ENCODE measurements around the gene CES1. TPM values are rescaled to one million over a fixed set of nuclear protein-coding genes. Genes with fewer than 3 reads are reported as not detected.

Gene CES1
- total RNA-seq, 1 experiment from 2014 or later: 1.5 TPM

DNA sequence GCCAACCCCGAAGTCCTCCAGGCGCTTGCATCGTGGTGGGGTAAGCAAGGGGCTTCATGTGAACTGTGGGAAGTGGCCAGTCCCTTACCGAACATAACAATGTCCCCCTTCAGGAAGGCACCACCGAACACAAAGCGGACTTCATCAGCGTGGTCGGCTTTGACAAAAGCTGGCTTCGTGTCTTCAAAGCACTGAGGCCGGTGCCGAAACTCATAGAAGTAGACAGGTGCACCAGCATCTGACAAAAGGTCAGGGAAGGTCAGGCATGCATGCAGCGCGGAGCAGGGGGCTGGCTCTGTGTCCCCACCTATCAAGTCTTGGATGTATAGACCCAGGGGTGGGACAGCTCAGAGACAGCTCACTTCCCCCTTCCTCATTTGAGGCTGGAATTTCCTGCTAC, 16.6 kb upstream of the CES1 start (continued):
- TF ChIP-seq, protein P1, sequence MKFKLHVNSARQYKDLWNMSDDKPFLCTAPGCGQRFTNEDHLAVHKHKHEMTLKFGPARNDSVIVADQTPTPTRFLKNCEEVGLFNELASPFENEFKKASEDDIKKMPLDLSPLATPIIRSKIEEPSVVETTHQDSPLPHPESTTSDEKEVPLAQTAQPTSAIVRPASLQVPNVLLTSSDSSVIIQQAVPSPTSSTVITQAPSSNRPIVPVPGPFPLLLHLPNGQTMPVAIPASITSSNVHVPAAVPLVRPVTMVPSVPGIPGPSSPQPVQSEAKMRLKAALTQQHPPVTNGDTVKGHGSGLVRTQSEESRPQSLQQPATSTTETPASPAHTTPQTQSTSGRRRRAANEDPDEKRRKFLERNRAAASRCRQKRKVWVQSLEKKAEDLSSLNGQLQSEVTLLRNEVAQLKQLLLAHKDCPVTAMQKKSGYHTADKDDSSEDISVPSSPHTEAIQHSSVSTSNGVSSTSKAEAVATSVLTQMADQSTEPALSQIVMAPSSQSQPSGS (CRISPR knock-in tag; IDR thresholded peaks at IDR 0.05; ENCODE audit: borderline replicate concordance, low read depth): no peak

DNA sequence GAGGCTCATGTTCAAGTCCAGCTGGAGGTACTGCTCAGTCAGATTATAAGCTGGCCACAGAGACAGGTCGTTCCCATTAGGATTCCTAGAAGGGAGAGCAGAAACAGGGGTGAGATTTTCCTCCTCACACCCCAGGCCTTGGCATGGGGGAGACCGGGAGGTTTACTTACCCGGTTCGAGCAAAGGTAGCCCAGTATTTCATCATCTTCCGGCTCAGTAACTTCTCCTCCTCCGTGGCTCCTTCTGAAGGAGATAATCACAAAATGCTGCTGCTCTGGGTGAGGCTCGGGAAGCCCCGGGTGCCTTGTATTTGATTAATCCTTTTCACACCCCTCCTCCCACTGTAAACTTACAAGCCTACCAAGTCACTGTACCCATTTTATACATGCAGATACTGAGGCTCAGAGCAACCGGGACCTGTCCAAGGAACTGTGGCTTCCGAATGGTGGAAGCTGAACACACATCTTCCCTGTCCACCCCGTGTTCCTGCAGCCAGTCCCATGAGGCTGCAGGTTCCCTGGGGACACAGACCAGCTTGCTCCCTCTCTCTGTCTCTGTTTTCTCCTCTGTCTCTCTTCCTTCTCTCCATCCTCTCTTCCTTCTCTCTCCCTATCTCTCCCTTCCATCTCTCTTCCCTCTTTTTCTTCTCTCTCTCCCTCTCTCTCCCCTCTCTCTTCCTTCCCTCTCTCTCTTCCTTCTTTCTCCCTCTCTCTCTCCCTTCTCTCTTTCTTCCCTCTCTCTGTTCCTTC, 13.9 kb upstream of the CES1 start:
- Mint-ChIP-seq H3K27me3 (ENCODE audit: low read depth) (no peaks in the 10 kb centered on the region), H3K4me1 (peaks cover 7% of the 10 kb centered on the region; the same call in 1 of the 2 replicates), H3K9me3 (no peaks in the 10 kb centered on the region), H3K27ac (no peak overlapping the region), H3K4me3 (no peak overlapping the region), H3K36me3 (no peaks in the 10 kb centered on the region)
- no peak for ATAC-seq
- POLR2A ChIA-PET: no interaction called here
- DNase-seq (ENCODE audit: low spot score): no peak
- TF ChIP-seq GABPB1 (CRISPR knock-in tag; IDR thresholded peaks at IDR 0.05) (peak; percentile 67), ZNF671 (CRISPR knock-in tag; IDR thresholded peaks at IDR 0.05) (no peak), NFATC4 (CRISPR knock-in tag; IDR thresholded peaks at IDR 0.05) (no peak), NR3C1 (CRISPR knock-in tag; conservative IDR thresholded peaks at IDR 0.05; ENCODE audit: low read depth) (no peak), TCF7 (CRISPR knock-in tag; IDR thresholded peaks at IDR 0.05; ENCODE audit: low read depth) (no peak), RELA (CRISPR knock-in tag; IDR thresholded peaks at IDR 0.05; ENCODE audit: borderline replicate concordance) (no peak)
- CTCF ChIA-PET: interaction anchor here (1.8 kb wide), 1 partner anchor 382 kb away, joined by 9 read pairs; no protein-coding TSS in a partner anchor

DNA sequence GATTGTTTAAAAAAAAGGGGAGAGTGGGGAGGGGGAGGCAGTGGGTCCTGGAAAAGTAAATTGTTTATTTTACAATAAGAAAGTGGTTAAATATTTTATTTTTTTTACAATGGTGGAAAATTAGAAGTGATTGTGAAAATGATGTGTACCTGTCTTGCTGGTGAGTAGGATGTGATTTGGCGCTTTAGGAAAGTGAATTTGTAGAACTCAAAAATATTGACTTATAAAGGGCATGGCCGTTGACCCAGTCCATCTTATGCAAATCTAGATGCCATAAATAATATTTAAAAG, 10.2 kb upstream of the CES1 start:
- CTCF ChIA-PET: no interaction called here
- Mint-ChIP-seq H3K36me3 (no peaks in the 10 kb centered on the region), H3K9me3 (no peaks in the 10 kb centered on the region), H3K27me3 (ENCODE audit: low read depth) (no peaks in the 10 kb centered on the region), H3K4me3 (no peak overlapping the region), H3K27ac (no peak overlapping the region), H3K4me1 (peaks cover 7% of the 10 kb centered on the region; the same call in 1 of the 2 replicates)
- TF ChIP-seq SMAD3 (CRISPR knock-in tag; IDR thresholded peaks at IDR 0.05; ENCODE audit: borderline replicate concordance): no peak
- no peak for TF ChIP-seq ATF1 (CRISPR knock-in tag; IDR thresholded peaks at IDR 0.05)
- TF ChIP-seq FOXJ3 (CRISPR knock-in tag; IDR thresholded peaks at IDR 0.05; ENCODE audit: borderline replicate concordance): no peak
- no peak for TF ChIP-seq NFYB (CRISPR knock-in tag; conservative IDR thresholded peaks at IDR 0.05; ENCODE audit: low read depth)
- TF ChIP-seq, protein P2, sequence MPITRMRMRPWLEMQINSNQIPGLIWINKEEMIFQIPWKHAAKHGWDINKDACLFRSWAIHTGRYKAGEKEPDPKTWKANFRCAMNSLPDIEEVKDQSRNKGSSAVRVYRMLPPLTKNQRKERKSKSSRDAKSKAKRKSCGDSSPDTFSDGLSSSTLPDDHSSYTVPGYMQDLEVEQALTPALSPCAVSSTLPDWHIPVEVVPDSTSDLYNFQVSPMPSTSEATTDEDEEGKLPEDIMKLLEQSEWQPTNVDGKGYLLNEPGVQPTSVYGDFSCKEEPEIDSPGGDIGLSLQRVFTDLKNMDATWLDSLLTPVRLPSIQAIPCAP (CRISPR knock-in tag; IDR thresholded peaks at IDR 0.05): no peak
- no peak for TF ChIP-seq ZBTB21 (CRISPR knock-in tag; IDR thresholded peaks at IDR 0.05; ENCODE audit: borderline replicate concordance)
- DNase-seq (ENCODE audit: low spot score) (no peak), ATAC-seq (no peak)
- POLR2A ChIA-PET: no interaction called here

DNA sequence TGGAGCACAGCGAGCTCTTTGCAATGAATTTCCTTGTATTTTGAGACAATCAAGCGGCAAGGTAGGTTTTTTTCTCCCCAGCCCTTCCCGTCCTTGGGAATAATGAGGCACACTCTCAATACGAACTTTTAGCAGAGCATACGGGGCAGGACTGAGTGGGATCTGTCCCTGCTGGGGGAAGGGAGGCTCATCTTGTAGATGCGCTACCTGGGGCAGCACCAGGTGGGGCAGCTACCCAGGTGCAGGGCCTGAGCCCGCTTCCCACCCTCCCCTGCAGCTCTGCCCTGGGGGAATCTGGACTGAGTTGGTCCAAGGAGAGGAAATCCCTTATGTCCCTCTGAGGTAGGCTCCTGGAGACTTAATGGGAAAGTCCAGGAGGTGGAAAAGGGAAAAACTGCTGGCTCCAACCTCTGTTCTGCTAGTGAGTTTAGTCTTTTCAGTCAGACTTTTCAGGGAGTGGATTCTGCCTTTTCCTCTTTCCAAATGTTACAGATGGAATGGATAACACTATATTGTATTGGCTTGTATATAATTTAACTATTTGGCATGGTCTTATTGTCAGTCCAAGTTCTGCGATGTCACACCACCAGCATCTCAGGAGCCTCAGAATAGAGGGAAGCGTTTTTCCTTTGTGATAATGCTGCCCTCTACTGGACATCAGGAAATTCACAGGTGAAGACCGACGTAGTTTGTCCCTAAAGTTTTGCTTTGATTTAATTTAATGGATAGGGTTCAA, 9.6 kb upstream of the CES1 start:
- no peak for DNase-seq (ENCODE audit: low spot score)

More for the DNA sequence above, 9.6 kb upstream of the CES1 start:
- H3K4me1 Mint-ChIP-seq: peaks cover 7% of the 10 kb centered on the region; the same call in 1 of the 2 replicates
- POLR2A ChIA-PET: no interaction called here
- H3K9me3 Mint-ChIP-seq: no peaks in the 10 kb centered on the region
- CTCF ChIA-PET: interaction anchor here (0.6 to 1.8 kb wide), 6 partner anchors 129 to 378 kb away, joined by 3 to 21 read pairs (median 6); no protein-coding TSS in a partner anchor
- H3K27me3 Mint-ChIP-seq (ENCODE audit: low read depth): no peaks in the 10 kb centered on the region
- no peak overlapping the region for H3K4me3 Mint-ChIP-seq
- H3K36me3 Mint-ChIP-seq: no peaks in the 10 kb centered on the region
- no peak overlapping the region for H3K27ac Mint-ChIP-seq
- TF ChIP-seq, protein P3, sequence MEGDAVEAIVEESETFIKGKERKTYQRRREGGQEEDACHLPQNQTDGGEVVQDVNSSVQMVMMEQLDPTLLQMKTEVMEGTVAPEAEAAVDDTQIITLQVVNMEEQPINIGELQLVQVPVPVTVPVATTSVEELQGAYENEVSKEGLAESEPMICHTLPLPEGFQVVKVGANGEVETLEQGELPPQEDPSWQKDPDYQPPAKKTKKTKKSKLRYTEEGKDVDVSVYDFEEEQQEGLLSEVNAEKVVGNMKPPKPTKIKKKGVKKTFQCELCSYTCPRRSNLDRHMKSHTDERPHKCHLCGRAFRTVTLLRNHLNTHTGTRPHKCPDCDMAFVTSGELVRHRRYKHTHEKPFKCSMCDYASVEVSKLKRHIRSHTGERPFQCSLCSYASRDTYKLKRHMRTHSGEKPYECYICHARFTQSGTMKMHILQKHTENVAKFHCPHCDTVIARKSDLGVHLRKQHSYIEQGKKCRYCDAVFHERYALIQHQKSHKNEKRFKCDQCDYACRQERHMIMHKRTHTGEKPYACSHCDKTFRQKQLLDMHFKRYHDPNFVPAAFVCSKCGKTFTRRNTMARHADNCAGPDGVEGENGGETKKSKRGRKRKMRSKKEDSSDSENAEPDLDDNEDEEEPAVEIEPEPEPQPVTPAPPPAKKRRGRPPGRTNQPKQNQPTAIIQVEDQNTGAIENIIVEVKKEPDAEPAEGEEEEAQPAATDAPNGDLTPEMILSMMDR (IDR thresholded peaks at IDR 0.05): peak; percentile 63
- TF ChIP-seq, protein P4, sequence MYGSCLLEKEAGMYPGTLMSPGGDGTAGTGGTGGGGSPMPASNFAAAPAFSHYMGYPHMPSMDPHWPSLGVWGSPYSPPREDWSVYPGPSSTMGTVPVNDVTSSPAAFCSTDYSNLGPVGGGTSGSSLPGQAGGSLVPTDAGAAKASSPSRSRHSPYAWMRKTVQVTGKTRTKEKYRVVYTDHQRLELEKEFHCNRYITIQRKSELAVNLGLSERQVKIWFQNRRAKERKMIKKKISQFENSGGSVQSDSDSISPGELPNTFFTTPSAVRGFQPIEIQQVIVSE (CRISPR knock-in tag; IDR thresholded peaks at IDR 0.05; ENCODE audit: borderline replicate concordance): no peak
- peak; percentile 75 for ATAC-seq
